HepG2 (cell line): ENCODE measurements around the gene PRIMA1. TPM values are rescaled to one million over a fixed set of nuclear protein-coding genes. Genes with fewer than 3 reads are reported as not detected.

Experiments used
- ATF1 ChIP-seq: IDR thresholded peaks from 2 replicates; pipeline ENCODE4 v1.6.1; 2016; ENCODE audit warnings: mild to moderate bottlenecking, control low read depth
- ETV5 ChIP-seq: IDR thresholded peaks from 2 replicates; pipeline ENCODE4 v1.6.1; 2018; ENCODE audit warnings: missing biosample characterization, missing genetic modification reagents, inconsistent platforms, borderline replicate concordance
- FOXK1 ChIP-seq: sonication (generic); formaldehyde crosslinking; IDR thresholded peaks from 2 replicates; pipeline ENCODE4 v1.4.0; 2020; ENCODE audit warnings: low read depth, missing genetic modification reagents, borderline replicate concordance
- HNRNPLL ChIP-seq: fragments of 200-400 bp; formaldehyde crosslinking; IDR thresholded peaks from 2 replicates; pipeline ENCODE4 v1.6.1; 2017; ENCODE audit warnings: mild to moderate bottlenecking, low read depth, low read length; ENCODE audit not compliant: poor library complexity, severe bottlenecking
- ISL2 ChIP-seq: sonication (generic); formaldehyde crosslinking; IDR thresholded peaks from 2 replicates; pipeline ENCODE4 v1.5.0; 2020; ENCODE audit warnings: missing genetic modification reagents
- MATR3 ChIP-seq: sonication (generic); formaldehyde crosslinking; IDR thresholded peaks from 2 replicates; pipeline ENCODE4 v1.4.0; 2020; ENCODE audit warnings: missing genetic modification reagents
- MXD1 ChIP-seq: sonication (generic); formaldehyde crosslinking; IDR thresholded peaks from 2 replicates; pipeline ENCODE4 v1.4.0; 2020; ENCODE audit warnings: mild to moderate bottlenecking, missing genetic modification reagents
- PHF20 ChIP-seq: sonication (generic); formaldehyde crosslinking; IDR thresholded peaks from 2 replicates; pipeline ENCODE4 v1.5.0; 2020; ENCODE audit warnings: mild to moderate bottlenecking, missing genetic modification reagents
- RFXANK ChIP-seq: IDR thresholded peaks from 2 replicates; pipeline ENCODE4 v1.6.1; 2016
- U2AF1 ChIP-seq: fragments of 200-400 bp; formaldehyde crosslinking; optimal IDR thresholded peaks from 2 replicates; pipeline ENCODE3; 2017; ENCODE audit warnings: mild to moderate bottlenecking, low read depth, low read length
- ZNF17 ChIP-seq: sonication (generic); formaldehyde crosslinking; IDR thresholded peaks from 2 replicates; pipeline ENCODE4 v1.5.0; 2020; ENCODE audit warnings: mild to moderate bottlenecking, missing genetic modification reagents
- ZNF614 ChIP-seq: IDR thresholded peaks from 2 replicates; pipeline ENCODE4 v1.6.1; 2018; ENCODE audit warnings: missing biosample characterization, missing genetic modification reagents, inconsistent platforms, borderline replicate concordance
- ZNF710 ChIP-seq: sonication (generic); formaldehyde crosslinking; IDR thresholded peaks from 2 replicates; pipeline ENCODE4 v1.5.0; 2020; ENCODE audit warnings: mild to moderate bottlenecking, missing genetic modification reagents, borderline replicate concordance
- ZNF740 ChIP-seq: sonication (generic); formaldehyde crosslinking; IDR thresholded peaks from 2 replicates; pipeline ENCODE4 v1.4.0; 2020; ENCODE audit warnings: missing genetic modification reagents
- polyA plus RNA-seq, 8 experiments: library from polyadenylated mRNA; depleted of rRNA in 3 of 8; stranded (reverse) in 7 of 8; unstranded in 1 of 8; fragments of >200 nt; fragmentation: Illumina TruSeq in 4 of 8; extraction: Trizol in 4 of 8; gene quantifications; 2 replicates each; pipeline versions ENCODE4 v1.2.1 to v1.2.3, GENCODE V29; 2011 to 2016; ENCODE audit warnings: low read depth in 4 of 8, missing spikeins in 1 of 8, mixed read lengths in 1 of 8; ENCODE audit not compliant: insufficient read depth in 1 of 8
- total RNA-seq, 5 experiments: library from RNA; depleted of rRNA; stranded (reverse); fragments of >200 nt; fragmentation: Illumina TruSeq; extraction: Trizol; gene quantifications; 2 replicates each; pipeline ENCODE4 v1.2.3, GENCODE V29; 2016; ENCODE audit warnings: low read depth in 1 of 5
- TF ChIP-seq, protein P1 (sequence below): IDR thresholded peaks from 2 replicates; pipeline ENCODE4 v1.6.1; 2016; ENCODE audit warnings: low read depth, missing genetic modification reagents, missing compliant biosample characterization
- TF ChIP-seq, protein P2 (sequence below): sonication (generic); formaldehyde crosslinking; IDR thresholded peaks from 2 replicates; pipeline ENCODE4 v1.5.1; 2020; ENCODE audit warnings: missing genetic modification reagents, mild to moderate bottlenecking, borderline replicate concordance
- TF ChIP-seq, protein P3 (sequence below): sonication (generic); formaldehyde crosslinking; IDR thresholded peaks from 2 replicates; pipeline ENCODE4 v1.5.0; 2020; ENCODE audit warnings: mild to moderate bottlenecking, missing genetic modification reagents

The PRIMA1 gene
- total and polyA plus RNA-seq, 2 of the 13 experiments (the other 11 are each of a cell fraction or from before 2014, with no cell fraction given), result 2.4 to 3.2 TPM

- TF ChIP-seq, protein P1, sequence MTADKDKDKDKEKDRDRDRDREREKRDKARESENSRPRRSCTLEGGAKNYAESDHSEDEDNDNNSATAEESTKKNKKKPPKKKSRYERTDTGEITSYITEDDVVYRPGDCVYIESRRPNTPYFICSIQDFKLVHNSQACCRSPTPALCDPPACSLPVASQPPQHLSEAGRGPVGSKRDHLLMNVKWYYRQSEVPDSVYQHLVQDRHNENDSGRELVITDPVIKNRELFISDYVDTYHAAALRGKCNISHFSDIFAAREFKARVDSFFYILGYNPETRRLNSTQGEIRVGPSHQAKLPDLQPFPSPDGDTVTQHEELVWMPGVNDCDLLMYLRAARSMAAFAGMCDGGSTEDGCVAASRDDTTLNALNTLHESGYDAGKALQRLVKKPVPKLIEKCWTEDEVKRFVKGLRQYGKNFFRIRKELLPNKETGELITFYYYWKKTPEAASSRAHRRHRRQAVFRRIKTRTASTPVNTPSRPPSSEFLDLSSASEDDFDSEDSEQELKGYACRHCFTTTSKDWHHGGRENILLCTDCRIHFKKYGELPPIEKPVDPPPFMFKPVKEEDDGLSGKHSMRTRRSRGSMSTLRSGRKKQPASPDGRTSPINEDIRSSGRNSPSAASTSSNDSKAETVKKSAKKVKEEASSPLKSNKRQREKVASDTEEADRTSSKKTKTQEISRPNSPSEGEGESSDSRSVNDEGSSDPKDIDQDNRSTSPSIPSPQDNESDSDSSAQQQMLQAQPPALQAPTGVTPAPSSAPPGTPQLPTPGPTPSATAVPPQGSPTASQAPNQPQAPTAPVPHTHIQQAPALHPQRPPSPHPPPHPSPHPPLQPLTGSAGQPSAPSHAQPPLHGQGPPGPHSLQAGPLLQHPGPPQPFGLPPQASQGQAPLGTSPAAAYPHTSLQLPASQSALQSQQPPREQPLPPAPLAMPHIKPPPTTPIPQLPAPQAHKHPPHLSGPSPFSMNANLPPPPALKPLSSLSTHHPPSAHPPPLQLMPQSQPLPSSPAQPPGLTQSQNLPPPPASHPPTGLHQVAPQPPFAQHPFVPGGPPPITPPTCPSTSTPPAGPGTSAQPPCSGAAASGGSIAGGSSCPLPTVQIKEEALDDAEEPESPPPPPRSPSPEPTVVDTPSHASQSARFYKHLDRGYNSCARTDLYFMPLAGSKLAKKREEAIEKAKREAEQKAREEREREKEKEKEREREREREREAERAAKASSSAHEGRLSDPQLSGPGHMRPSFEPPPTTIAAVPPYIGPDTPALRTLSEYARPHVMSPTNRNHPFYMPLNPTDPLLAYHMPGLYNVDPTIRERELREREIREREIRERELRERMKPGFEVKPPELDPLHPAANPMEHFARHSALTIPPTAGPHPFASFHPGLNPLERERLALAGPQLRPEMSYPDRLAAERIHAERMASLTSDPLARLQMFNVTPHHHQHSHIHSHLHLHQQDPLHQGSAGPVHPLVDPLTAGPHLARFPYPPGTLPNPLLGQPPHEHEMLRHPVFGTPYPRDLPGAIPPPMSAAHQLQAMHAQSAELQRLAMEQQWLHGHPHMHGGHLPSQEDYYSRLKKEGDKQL, result peak; percentile 88
- no peak for TF ChIP-seq U2AF1
- peak; percentile 14; the same call in 1 of the 2 replicates for TF ChIP-seq ETV5 (CRISPR knock-in tag)
- TF ChIP-seq RFXANK (CRISPR knock-in tag), result no peak
- TF ChIP-seq MXD1 (CRISPR knock-in tag), result no peak
- TF ChIP-seq ZNF17, result no peak
- peak; percentile 82 for TF ChIP-seq ISL2 (CRISPR knock-in tag)
- no peak for TF ChIP-seq MATR3 (CRISPR knock-in tag)
- TF ChIP-seq ZNF614 (CRISPR knock-in tag), result 0 out of 2 replicates have a peak, but pooled peaks have one; percentile 50
- peak; percentile 47; the same call in 1 of the 2 replicates for TF ChIP-seq ZNF710 (CRISPR knock-in tag)
- TF ChIP-seq FOXK1 (CRISPR knock-in tag), result peak; percentile 62; the same call in 1 of the 2 replicates
- TF ChIP-seq ATF1 (CRISPR knock-in tag), result no peak
- no peak for TF ChIP-seq PHF20 (CRISPR knock-in tag)
- TF ChIP-seq HNRNPLL, result no peak
- no peak for TF ChIP-seq ZNF740 (CRISPR knock-in tag)
- TF ChIP-seq, protein P2, sequence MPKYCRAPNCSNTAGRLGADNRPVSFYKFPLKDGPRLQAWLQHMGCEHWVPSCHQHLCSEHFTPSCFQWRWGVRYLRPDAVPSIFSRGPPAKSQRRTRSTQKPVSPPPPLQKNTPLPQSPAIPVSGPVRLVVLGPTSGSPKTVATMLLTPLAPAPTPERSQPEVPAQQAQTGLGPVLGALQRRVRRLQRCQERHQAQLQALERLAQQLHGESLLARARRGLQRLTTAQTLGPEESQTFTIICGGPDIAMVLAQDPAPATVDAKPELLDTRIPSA (CRISPR knock-in tag), result no peak
- TF ChIP-seq, protein P3, sequence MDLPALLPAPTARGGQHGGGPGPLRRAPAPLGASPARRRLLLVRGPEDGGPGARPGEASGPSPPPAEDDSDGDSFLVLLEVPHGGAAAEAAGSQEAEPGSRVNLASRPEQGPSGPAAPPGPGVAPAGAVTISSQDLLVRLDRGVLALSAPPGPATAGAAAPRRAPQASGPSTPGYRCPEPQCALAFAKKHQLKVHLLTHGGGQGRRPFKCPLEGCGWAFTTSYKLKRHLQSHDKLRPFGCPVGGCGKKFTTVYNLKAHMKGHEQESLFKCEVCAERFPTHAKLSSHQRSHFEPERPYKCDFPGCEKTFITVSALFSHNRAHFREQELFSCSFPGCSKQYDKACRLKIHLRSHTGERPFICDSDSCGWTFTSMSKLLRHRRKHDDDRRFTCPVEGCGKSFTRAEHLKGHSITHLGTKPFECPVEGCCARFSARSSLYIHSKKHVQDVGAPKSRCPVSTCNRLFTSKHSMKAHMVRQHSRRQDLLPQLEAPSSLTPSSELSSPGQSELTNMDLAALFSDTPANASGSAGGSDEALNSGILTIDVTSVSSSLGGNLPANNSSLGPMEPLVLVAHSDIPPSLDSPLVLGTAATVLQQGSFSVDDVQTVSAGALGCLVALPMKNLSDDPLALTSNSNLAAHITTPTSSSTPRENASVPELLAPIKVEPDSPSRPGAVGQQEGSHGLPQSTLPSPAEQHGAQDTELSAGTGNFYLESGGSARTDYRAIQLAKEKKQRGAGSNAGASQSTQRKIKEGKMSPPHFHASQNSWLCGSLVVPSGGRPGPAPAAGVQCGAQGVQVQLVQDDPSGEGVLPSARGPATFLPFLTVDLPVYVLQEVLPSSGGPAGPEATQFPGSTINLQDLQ (CRISPR knock-in tag), result no peak
Measured at GRCh38 chr14:93778453-93778852, 9.8 kb downstream of the PRIMA1 start (continued).
